Heart left ventricle (tissue), 13 donors: ENCODE data around the gene SH3RF3.

Source experiments
- CTCF ChIP-seq, 12 donors: fragments of 200-600 bp; sonication (generic) in 4 of 12; IDR thresholded peaks; one replicate each; pipeline versions ENCODE4 v1.5.0 to v1.8.0; 2018 to 2022; ENCODE audit warnings: antibody characterized with exemption in 12 of 12, mild to moderate bottlenecking in 5 of 12
- POLR2A ChIP-seq, 2 donors: fragments of 450-650 bp; IDR thresholded peaks; one replicate each; pipeline ENCODE4 v1.6.1; 2017; ENCODE audit warnings: antibody characterized with exemption in 2 of 2, mild to moderate bottlenecking in 2 of 2, moderate library complexity in 2 of 2
- donor health status: ischemic (EF 13 %, LVEDD 7.1; RV severe dilation, severe dysfunction).
- donor health status: DM: no; HTN: yes; CAD: no.
- donor health status: DM: no; HTN: no; CAD: no.
- donor health status: ischemic (EF 25% LVEDD 6.9; RV normal size, moderate dysfunction).
- donor health status: ischemic (EF 25% LVEDD 5.7; RV mildly dilated, moderate dysfunction).
- donor health status: ischemic (EF 35%, LVEDD 5.7; RV mildly dilated, moderate dysfunction).
- donor health status: nonischemic (EF 11% LVEDD 7.7; RV severe dilation, severe dysfunction).
- donor health status: DM: yes; HTN: yes; CAD: no.
- donor health status: PGD.
- donor health status: ischemic (EF 29% LVEDD 5.4; RV normal size, mild dysfunction).
- donor health status: nonischemic (EF 23%, LVEDD 6.1; RV moderate dilation, normal function).

GRCh38 chr2:109180786-109181185 is 51.8 kb downstream of the SH3RF3 start:
- TF ChIP-seq CTCF (IDR thresholded peaks at IDR 0.05): no peak
- TF ChIP-seq POLR2A (IDR thresholded peaks at IDR 0.05): no peak
